ENCODE data around the gene AKAIN1. TPM values are rescaled to one million over a fixed set of nuclear protein-coding genes. Genes with fewer than 3 reads are reported as not detected.

Gene AKAIN1
- total RNA-seq, 1 experiment from 2014 or later, result not detected

DNA sequence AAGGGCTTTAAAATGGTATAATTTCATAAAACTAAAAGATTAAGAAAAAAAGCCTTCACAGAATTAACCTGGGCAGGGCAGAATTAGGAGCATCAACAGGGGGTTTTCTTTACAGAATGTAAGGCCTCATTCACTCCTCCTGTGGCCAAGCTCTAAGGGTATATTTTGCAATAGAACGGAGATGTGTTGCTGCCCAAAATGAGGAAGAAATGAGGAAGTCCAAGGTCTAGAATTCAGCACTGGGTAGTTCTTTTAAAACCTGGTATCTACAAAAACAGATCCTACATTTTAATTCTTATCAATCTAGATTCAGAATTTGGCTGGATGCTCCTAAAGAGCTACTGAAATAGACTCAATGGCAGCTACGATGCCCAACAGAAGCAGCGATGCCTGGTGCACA is 101.8 kb downstream of the AKAIN1 start:
- intact Hi-C loops (cut with micrococcal nuclease), result no loop called here
- POLR2A ChIA-PET, result no interaction called here
- Histone ChIP-seq H3K27me3 (ENCODE audit: insufficient read depth, low read length) (no peaks in the 10 kb centered on the region), H3K79me2 (ENCODE audit: insufficient read depth, low read length) (no peaks in the 10 kb centered on the region), H3K9me3 (ENCODE audit: control insufficient read depth in 1 of 2, insufficient read depth in 1 of 2, low read depth in 1 of 2, low read length in 2 of 2) (peaks cover 6 to 30% of the 10 kb centered on the region in 2 experiments; a peak in 2 of 4 replicates), H3K4me2 (ENCODE audit: low read length) (no peak overlapping the region), H3K9me2 (ENCODE audit: insufficient read depth) (no peaks in the 10 kb centered on the region), H3K4me1 (ENCODE audit: control insufficient read depth in 1 of 2, insufficient read depth in 2 of 2, low read length in 2 of 2) (no peaks in the 10 kb centered on the region), H3K9ac (ENCODE audit: low read length) (no peak overlapping the region), H2AFZ (ENCODE audit: low read depth, low read length, poor library complexity, severe bottlenecking) (no peak overlapping the region), H3K36me3 (ENCODE audit: control insufficient read depth in 1 of 2, insufficient read depth in 2 of 2, low read length in 2 of 2) (no peaks in the 10 kb centered on the region), H3K4me3 (replicated peaks in 1 of 2; ENCODE audit: low read depth in 1 of 2, low read length in 2 of 2) (no peak overlapping the region), H4K20me1 (ENCODE audit: insufficient read depth) (no peaks in the 10 kb centered on the region), H3K27ac (ENCODE audit: low read depth, low read length) (no peak overlapping the region)
- BruUV-seq (replicated peaks), result no TSS peak
- RAD21 ChIA-PET (ENCODE audit: low non-redundant PET in 1 of 2, low total read pairs in 2 of 2, uncharacterized antibody in 2 of 2, unreplicated experiment in 2 of 2), result no interaction called here
- CTCF ChIA-PET, result no interaction called here
- TF ChIP-seq ZFX (IDR thresholded peaks at IDR 0.05) (no peak), TCF7L2 (IDR thresholded peaks at IDR 0.05; ENCODE audit: borderline replicate concordance, extremely low read depth, insufficient read depth, insufficient read length) (no peak), SRF (IDR thresholded peaks at IDR 0.05; ENCODE audit: low read depth) (no peak), EZH2 (IDR thresholded peaks at IDR 0.05) (no peak), RAD21 (IDR thresholded peaks at IDR 0.05; ENCODE audit: low read depth) (no peak), ZNF274 (IDR thresholded peaks at IDR 0.05; ENCODE audit: low read depth, low read length) (no peak), JUND (IDR thresholded peaks at IDR 0.05) (no peak), POLR2AphosphoS5 (IDR thresholded peaks at IDR 0.05; ENCODE audit: low read depth, low read length) (no peak), POLR2A (IDR thresholded peaks at IDR 0.05; ENCODE audit: borderline replicate concordance, extremely low read depth, insufficient read depth, insufficient read length) (no peak), CBX3 (IDR thresholded peaks at IDR 0.05; ENCODE audit: low read depth) (no peak), FOSL1 (IDR thresholded peaks at IDR 0.05; ENCODE audit: low read depth) (no peak)
- TF ChIP-seq, protein P1, sequence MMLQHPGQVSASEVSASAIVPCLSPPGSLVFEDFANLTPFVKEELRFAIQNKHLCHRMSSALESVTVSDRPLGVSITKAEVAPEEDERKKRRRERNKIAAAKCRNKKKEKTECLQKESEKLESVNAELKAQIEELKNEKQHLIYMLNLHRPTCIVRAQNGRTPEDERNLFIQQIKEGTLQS (IDR thresholded peaks at IDR 0.05), result no peak
- TF ChIP-seq, protein P2, sequence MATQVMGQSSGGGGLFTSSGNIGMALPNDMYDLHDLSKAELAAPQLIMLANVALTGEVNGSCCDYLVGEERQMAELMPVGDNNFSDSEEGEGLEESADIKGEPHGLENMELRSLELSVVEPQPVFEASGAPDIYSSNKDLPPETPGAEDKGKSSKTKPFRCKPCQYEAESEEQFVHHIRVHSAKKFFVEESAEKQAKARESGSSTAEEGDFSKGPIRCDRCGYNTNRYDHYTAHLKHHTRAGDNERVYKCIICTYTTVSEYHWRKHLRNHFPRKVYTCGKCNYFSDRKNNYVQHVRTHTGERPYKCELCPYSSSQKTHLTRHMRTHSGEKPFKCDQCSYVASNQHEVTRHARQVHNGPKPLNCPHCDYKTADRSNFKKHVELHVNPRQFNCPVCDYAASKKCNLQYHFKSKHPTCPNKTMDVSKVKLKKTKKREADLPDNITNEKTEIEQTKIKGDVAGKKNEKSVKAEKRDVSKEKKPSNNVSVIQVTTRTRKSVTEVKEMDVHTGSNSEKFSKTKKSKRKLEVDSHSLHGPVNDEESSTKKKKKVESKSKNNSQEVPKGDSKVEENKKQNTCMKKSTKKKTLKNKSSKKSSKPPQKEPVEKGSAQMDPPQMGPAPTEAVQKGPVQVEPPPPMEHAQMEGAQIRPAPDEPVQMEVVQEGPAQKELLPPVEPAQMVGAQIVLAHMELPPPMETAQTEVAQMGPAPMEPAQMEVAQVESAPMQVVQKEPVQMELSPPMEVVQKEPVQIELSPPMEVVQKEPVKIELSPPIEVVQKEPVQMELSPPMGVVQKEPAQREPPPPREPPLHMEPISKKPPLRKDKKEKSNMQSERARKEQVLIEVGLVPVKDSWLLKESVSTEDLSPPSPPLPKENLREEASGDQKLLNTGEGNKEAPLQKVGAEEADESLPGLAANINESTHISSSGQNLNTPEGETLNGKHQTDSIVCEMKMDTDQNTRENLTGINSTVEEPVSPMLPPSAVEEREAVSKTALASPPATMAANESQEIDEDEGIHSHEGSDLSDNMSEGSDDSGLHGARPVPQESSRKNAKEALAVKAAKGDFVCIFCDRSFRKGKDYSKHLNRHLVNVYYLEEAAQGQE (IDR thresholded peaks at IDR 0.05; ENCODE audit: low read depth), result no peak
- TF ChIP-seq, protein P3, sequence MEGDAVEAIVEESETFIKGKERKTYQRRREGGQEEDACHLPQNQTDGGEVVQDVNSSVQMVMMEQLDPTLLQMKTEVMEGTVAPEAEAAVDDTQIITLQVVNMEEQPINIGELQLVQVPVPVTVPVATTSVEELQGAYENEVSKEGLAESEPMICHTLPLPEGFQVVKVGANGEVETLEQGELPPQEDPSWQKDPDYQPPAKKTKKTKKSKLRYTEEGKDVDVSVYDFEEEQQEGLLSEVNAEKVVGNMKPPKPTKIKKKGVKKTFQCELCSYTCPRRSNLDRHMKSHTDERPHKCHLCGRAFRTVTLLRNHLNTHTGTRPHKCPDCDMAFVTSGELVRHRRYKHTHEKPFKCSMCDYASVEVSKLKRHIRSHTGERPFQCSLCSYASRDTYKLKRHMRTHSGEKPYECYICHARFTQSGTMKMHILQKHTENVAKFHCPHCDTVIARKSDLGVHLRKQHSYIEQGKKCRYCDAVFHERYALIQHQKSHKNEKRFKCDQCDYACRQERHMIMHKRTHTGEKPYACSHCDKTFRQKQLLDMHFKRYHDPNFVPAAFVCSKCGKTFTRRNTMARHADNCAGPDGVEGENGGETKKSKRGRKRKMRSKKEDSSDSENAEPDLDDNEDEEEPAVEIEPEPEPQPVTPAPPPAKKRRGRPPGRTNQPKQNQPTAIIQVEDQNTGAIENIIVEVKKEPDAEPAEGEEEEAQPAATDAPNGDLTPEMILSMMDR (IDR thresholded peaks at IDR 0.05 in 2 of 3, conservative IDR thresholded peaks at IDR 0.05 in 1 of 3; ENCODE audit: borderline replicate concordance in 1 of 3, insufficient read depth in 1 of 3, low read depth in 2 of 3, low read length in 2 of 3), result no peak
- TF ChIP-seq, protein P4, sequence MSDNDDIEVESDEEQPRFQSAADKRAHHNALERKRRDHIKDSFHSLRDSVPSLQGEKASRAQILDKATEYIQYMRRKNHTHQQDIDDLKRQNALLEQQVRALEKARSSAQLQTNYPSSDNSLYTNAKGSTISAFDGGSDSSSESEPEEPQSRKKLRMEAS (IDR thresholded peaks at IDR 0.05), result no peak
- TF ChIP-seq, protein P5, sequence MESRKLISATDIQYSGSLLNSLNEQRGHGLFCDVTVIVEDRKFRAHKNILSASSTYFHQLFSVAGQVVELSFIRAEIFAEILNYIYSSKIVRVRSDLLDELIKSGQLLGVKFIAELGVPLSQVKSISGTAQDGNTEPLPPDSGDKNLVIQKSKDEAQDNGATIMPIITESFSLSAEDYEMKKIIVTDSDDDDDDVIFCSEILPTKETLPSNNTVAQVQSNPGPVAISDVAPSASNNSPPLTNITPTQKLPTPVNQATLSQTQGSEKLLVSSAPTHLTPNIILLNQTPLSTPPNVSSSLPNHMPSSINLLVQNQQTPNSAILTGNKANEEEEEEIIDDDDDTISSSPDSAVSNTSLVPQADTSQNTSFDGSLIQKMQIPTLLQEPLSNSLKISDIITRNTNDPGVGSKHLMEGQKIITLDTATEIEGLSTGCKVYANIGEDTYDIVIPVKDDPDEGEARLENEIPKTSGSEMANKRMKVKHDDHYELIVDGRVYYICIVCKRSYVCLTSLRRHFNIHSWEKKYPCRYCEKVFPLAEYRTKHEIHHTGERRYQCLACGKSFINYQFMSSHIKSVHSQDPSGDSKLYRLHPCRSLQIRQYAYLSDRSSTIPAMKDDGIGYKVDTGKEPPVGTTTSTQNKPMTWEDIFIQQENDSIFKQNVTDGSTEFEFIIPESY (IDR thresholded peaks at IDR 0.05; ENCODE audit: extremely low read depth, insufficient replicate concordance, low read length), result no peak
- DNase-seq (ENCODE audit: low read depth, low spot score) (no peak), ATAC-seq (no peak)
